ENCODE results near the gene CDKAL1. TPM values are rescaled to one million over a fixed set of nuclear protein-coding genes. Genes with fewer than 3 reads are reported as not detected.
"Not testable (repeated sequence)": the region's sequence is repeated elsewhere in the genome, so short reads cannot be mapped to it uniquely, and the experiment has no call there.

Gene CDKAL1
- total RNA-seq, 1 donor from 2014 or later: 9.1 TPM

DNA sequence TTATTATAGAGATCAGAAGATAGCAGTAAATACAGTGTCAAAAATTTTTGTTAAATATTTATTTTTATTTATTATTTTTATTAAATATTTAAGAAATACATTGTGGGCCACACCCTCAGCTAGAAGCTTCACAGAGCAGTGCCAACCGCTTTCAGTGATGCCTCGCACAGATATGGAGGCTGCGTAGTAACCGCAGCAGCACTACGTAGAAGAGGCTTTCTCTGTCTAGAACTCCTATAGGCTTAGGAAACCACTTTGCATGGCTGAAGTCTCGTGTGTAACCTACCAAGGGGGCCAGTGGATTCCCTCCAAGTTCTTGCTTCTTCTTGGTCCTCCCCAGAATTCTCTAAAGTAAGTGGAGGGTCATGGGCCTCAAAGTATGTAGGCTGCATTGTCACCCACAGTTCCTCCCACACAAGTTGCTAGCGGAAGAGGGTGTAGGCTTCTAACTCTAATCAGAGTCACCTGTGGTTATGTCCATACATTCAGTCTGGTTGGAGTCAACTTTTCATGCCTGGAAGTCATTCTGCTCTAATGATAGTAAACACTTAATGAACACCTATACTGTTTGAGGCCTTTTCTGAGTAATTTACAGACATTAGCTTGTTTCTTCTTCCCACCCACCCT is 285.6 kb downstream of the CDKAL1 start:
- Histone ChIP-seq H3K9me3 (replicated peaks) (peaks cover 10% of the 10 kb centered on the region), H3K36me3 (peaks cover 7% of the 10 kb centered on the region), H3K27ac (replicated peaks) (no peak overlapping the region), H3K4me1 (peaks cover under 1% of the 10 kb centered on the region), H3K27me3 (ENCODE audit: low read depth) (no peaks in the 10 kb centered on the region), H3K4me3 (no peak overlapping the region)
- DNase-seq: no peak
- TF ChIP-seq, protein P1, sequence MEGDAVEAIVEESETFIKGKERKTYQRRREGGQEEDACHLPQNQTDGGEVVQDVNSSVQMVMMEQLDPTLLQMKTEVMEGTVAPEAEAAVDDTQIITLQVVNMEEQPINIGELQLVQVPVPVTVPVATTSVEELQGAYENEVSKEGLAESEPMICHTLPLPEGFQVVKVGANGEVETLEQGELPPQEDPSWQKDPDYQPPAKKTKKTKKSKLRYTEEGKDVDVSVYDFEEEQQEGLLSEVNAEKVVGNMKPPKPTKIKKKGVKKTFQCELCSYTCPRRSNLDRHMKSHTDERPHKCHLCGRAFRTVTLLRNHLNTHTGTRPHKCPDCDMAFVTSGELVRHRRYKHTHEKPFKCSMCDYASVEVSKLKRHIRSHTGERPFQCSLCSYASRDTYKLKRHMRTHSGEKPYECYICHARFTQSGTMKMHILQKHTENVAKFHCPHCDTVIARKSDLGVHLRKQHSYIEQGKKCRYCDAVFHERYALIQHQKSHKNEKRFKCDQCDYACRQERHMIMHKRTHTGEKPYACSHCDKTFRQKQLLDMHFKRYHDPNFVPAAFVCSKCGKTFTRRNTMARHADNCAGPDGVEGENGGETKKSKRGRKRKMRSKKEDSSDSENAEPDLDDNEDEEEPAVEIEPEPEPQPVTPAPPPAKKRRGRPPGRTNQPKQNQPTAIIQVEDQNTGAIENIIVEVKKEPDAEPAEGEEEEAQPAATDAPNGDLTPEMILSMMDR (IDR thresholded peaks at IDR 0.05; ENCODE audit: borderline replicate concordance): no peak
- intact Hi-C loops (cut with micrococcal nuclease): no loop called here

DNA sequence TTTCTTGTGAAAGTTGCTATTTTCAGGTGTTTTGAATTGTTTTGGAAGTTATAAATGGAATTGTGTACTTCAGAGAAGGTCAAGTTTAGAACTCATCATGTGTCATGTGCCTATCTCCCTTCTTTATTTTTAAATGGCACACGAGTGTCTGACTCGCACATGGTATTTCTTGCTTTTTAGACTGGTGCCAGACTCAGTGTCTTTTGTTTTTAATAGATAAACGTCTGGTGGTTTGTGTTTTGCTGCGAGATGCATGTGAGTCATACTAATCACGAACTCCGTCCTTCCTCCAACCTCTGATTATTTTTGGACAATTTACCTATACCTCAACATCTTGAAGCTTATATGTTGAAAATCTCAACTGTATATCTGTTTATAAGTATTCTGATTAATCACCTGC is 292.1 kb downstream of the CDKAL1 start:
- TF ChIP-seq, protein P1 (IDR thresholded peaks at IDR 0.05; ENCODE audit: borderline replicate concordance): no peak
- DNase-seq: no peak
- intact Hi-C loops (cut with micrococcal nuclease): no loop called here
- H3K27ac ChIP-seq (replicated peaks): peak overlapping the region; percentile 46
- H3K4me1 ChIP-seq: peaks cover 26% of the 10 kb centered on the region
- H3K36me3 ChIP-seq: peaks cover 7% of the 10 kb centered on the region
- peak overlapping the region; percentile 2 for H3K4me3 ChIP-seq
- peaks cover 10% of the 10 kb centered on the region for H3K9me3 ChIP-seq (replicated peaks)
- H3K27me3 ChIP-seq (ENCODE audit: low read depth): no peaks in the 10 kb centered on the region

DNA sequence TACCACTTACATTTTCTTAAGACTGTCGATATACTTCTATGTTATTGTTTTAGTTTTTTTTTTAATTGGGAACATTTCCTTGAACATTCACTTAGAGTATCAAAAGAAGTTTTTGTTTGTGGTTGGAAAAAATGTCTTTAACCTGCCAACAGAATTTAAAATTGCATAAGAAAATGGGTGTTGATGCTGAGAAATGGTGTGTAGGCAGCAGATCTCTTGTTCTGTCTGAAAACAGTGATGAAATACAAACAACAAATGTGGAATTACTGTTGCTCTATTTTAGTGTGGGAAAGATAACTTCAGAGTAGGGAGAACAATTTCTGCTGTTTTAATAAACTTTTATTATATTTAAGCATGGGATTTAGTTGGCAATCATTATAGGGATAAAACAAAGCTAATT is 293.5 kb downstream of the CDKAL1 start:
- intact Hi-C loops (cut with micrococcal nuclease): no loop called here
- DNase-seq: no peak
- H3K9me3 ChIP-seq (replicated peaks): peaks cover 10% of the 10 kb centered on the region
- H3K27me3 ChIP-seq (ENCODE audit: low read depth): no peaks in the 10 kb centered on the region
- TF ChIP-seq, protein P1 (IDR thresholded peaks at IDR 0.05; ENCODE audit: borderline replicate concordance): no peak
- H3K4me1 ChIP-seq: peaks cover 26% of the 10 kb centered on the region
- no peak overlapping the region for H3K4me3 ChIP-seq
- peaks cover 7% of the 10 kb centered on the region for H3K36me3 ChIP-seq
- H3K27ac ChIP-seq (replicated peaks): peak overlapping the region; percentile 61

DNA sequence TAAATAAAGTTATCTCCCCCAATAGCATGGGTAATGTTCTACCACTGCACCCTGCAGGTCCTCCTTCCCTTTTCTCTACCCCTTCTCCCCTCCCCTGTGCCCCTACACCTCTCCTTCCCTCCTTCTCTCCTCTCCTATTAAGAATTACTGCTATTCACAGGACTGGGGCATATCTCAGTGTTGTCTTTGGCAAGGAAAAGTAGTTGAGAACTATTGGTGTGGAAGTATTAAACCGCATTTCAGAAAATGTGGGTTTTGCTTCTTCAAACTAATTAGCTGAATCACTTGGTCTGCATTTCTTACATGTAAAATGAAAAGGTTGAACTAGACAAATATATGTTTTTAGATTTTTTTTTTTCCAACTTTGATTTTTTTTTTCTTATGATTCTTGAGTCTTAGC is 296.3 kb downstream of the CDKAL1 start:
- no peak overlapping the region for H3K27ac ChIP-seq (replicated peaks)
- H3K36me3 ChIP-seq: no peaks in the 10 kb centered on the region
- no peak for DNase-seq
- H3K4me3 ChIP-seq: no peak overlapping the region
- H3K27me3 ChIP-seq (ENCODE audit: low read depth): no peaks in the 10 kb centered on the region
- H3K9me3 ChIP-seq (replicated peaks): no peaks in the 10 kb centered on the region
- peaks cover 18% of the 10 kb centered on the region for H3K4me1 ChIP-seq
- intact Hi-C loops (cut with micrococcal nuclease): no loop called here
- TF ChIP-seq, protein P1 (IDR thresholded peaks at IDR 0.05; ENCODE audit: borderline replicate concordance): no peak

DNA sequence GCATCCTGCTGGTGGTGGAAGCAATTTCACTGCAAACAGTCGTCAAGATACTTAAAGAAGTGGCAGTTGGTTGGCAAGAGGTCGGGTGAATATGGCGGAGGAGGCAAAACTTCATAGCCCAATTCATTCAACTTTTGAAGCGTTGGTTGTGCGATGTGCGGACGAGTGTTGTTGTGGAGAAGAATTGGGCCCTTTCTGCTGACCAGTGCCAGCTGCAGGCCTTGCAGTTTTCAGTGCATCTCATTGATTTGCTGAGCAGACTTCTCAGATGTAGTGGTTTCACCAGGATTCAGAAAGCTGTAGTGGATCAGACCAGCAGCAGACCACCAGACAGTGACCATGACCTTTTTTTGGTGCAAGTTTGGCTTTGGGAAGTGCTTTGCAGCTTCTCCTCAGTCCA is 297.0 kb downstream of the CDKAL1 start:
- peaks cover 12% of the 10 kb centered on the region for H3K4me1 ChIP-seq
- H3K27ac ChIP-seq (replicated peaks); intact Hi-C loops (cut with micrococcal nuclease); DNase-seq; H3K4me3 ChIP-seq; H3K9me3 ChIP-seq (replicated peaks); H3K36me3 ChIP-seq; H3K27me3 ChIP-seq (ENCODE audit: low read depth): not testable (repeated sequence)

DNA sequence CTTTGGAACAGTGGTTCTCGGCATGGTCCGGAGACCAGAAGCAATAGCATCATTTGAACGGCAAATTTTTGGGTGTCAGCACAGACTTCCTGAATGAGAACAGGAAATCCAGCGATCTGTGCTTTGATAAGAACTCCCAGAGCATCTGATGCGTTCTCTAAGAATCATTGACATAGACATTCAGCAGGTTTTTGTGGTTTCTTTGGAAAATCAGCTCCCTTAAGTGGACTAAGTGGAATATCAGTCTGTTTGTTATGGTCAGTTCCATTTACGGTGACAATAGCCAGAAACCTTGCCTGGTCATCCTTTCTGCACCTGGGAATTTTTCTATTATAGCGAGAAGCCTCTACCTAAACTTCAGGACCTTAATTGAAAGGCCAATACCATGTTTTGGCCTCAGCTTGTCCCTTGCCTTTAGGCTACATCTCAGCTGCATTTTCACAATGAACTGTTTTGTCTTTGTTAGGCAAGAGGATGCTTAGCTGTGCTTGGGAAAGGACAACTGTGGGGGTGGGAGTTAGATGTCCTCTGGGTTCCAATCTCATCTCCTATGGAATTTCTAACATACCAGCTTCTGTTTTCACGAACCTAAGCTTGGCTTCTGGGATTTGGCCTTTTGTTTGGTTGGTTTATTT is 299.7 kb downstream of the CDKAL1 start:
- H3K27me3 ChIP-seq (ENCODE audit: low read depth): no peaks in the 10 kb centered on the region
- no peak overlapping the region for H3K27ac ChIP-seq (replicated peaks)
- no peaks in the 10 kb centered on the region for H3K36me3 ChIP-seq
- no peaks in the 10 kb centered on the region for H3K4me1 ChIP-seq
- intact Hi-C loops (cut with micrococcal nuclease): no loop called here
- TF ChIP-seq, protein P1 (IDR thresholded peaks at IDR 0.05; ENCODE audit: borderline replicate concordance): no peak
- no peak for DNase-seq
- no peaks in the 10 kb centered on the region for H3K9me3 ChIP-seq (replicated peaks)
- H3K4me3 ChIP-seq: no peak overlapping the region
